BE2C (cell line): ENCODE measurements around the gene FOXL1.

Source experiments
- DNase-seq: peaks from one replicate; pipeline ENCODE4 v3.0.0-alpha.2; 2020
- H3K27me3 ChIP-seq: fragments of 250-450 bp; sonication (Bioruptor Pico); 2 replicates; pipeline ENCODE4 v1.5.1; 2020; ENCODE audit warnings: mild to moderate bottlenecking
- H3K36me3 ChIP-seq: fragments of 250-450 bp; sonication (Bioruptor Pico); 2 replicates; pipeline ENCODE4 v1.5.1; 2020; ENCODE audit warnings: mild to moderate bottlenecking
- H3K4me1 ChIP-seq: fragments of 250-450 bp; sonication (Bioruptor Pico); 2 replicates; pipeline ENCODE4 v1.5.1; 2020
- H3K4me3 ChIP-seq: 2 replicates; pipeline ENCODE4 v1.5.1; 2011; ENCODE audit warnings: low read depth, low read length
- H3K9me3 ChIP-seq: fragments of 250-450 bp; sonication (Bioruptor Pico); 2 replicates; pipeline ENCODE4 v1.5.1; 2020
- CTCF ChIP-seq: IDR thresholded peaks from 2 replicates; pipeline ENCODE4 v1.5.1; 2012; ENCODE audit warnings: mild to moderate bottlenecking, low read depth, low read length

FOXL1 gene

DNA sequence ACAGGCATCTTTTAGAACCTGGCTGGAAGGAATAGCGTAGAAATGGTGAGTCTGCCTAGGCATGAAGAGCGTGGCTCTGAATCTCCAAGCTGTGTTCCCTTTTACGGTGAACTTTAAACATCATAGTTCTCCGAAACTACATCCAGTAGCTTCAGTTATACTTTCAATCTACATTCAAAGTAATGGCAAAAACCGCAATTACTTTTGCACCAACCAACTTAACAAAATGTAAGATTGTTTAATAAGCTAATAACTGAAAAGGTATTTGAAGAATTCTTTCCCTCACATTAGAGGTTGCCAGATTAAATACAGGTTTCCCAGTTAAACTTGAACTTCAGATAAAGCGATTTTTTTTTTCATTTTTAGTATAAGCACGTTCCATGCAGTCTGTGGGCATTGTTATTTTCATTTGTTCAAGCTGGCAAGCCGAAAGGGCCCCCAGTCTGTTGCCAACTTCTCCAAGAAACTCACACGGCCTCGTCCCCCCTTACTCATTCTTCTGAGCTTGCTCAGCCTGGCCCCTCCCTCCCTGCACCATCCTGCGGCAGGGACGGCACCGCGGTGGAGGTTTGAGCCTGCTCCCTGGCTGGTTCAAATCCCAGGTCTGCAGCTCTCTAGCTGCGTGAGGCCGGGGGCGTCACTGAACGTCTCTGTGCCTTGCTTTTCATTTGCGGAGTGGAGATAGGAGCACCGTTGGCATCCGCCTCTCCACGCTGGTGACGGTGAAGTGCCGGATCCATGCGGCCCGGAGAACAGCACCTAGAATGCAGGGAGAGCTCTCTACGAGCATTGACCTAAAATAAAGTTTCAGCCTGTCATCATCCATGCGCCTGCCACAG, 19.8 kb upstream of the FOXL1 start:
- no peak for DNase-seq
- peaks cover 1% of the 10 kb centered on the region; the same call in 1 of the 2 replicates for H3K36me3 ChIP-seq
- no peak for TF ChIP-seq CTCF

GRCh38 chr16:86559802-86560305, 18.5 kb upstream of the FOXL1 start:
- Histone ChIP-seq H3K4me1 (no peaks in the 10 kb centered on the region), H3K36me3 (no peaks in the 10 kb centered on the region), H3K27me3 (peaks cover 25% of the 10 kb centered on the region), H3K4me3 (no peak overlapping the region), H3K9me3 (no peaks in the 10 kb centered on the region)
- DNase-seq, result no peak
- no peak for TF ChIP-seq CTCF

More for the DNA sequence above, 19.8 kb upstream of the FOXL1 start:
- Histone ChIP-seq H3K9me3 (0 out of 2 replicates have a peak, but pooled peaks cover 2% of the 10 kb centered on the region), H3K4me3 (no peak overlapping the region), H3K27me3 (peaks cover 12% of the 10 kb centered on the region), H3K4me1 (no peaks in the 10 kb centered on the region; the same call in 1 of the 2 replicates)

DNA sequence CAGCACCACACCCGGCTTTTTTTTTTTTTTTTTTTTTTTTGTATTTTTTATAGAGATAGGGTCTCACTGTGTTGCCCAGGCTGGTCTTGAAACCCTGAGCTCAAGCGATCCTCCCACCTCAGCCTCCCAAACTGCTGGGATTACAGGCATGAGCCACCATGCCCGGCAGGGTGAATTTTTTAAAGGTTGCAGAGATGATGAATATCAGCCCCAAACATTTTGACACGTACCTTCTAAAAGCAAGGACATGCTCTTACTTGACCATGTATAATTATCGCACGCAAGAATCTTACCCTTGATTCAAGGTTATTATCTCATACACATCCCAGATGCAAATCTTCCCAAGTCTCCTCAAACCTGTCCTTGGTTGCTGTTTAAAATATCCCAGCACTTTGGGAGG, 16.0 kb upstream of the FOXL1 start:
- Histone ChIP-seq H3K36me3 (no peaks in the 10 kb centered on the region), H3K9me3 (no peaks in the 10 kb centered on the region), H3K27me3 (peaks cover 50% of the 10 kb centered on the region), H3K4me1 (no peaks in the 10 kb centered on the region), H3K4me3 (no peak overlapping the region)
- no peak for TF ChIP-seq CTCF
- no peak for DNase-seq

DNA sequence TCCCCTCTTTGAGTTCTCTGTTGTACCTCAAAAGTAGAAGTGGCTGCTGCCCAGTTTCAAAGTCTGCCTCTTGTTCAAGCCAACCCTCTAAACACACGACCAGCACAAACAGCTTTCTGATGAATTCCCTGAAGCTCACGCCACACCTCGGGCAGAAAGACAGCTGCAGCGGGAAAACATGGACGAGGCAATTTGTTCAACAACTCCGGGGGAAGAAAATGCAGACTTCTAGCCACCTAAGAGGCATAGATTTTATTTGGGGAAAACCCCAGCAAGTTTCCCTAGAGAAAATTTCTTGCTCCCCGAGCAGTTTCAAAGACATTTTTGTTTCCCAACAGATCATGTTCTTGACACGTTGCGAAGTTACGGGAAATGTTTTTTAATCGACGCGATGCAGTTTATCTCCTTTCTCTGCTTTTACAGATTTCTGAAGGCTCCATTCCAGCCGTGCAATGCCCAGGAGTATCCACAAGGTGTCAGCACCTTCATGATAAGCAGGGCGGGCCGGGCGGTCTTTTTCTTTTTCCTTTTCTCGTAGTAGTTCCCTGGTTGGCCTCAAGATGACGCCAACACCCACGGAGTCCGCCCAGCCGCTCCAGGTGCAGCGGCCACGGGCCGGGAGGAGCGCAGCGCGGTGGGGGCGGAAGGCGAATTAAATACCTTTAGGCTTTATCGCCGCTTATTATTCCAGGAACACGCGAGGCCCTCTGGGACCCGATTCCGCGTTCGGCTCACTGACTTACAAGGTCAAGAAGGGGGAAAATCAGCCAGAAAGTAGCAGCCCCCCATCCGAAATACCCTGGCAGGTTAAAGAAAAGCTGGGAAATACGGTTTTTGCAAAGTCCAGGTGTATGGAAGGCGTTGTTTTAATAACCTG, 14.6 kb upstream of the FOXL1 start:
- H3K4me3 ChIP-seq, result no peak overlapping the region

GRCh38 chr16:86565181-86565631, 13.1 kb upstream of the FOXL1 start:
- Histone ChIP-seq H3K36me3 (no peaks in the 10 kb centered on the region), H3K27me3 (peaks cover 78% of the 10 kb centered on the region), H3K4me1 (no peaks in the 10 kb centered on the region), H3K4me3 (no peak overlapping the region), H3K9me3 (no peaks in the 10 kb centered on the region)
- TF ChIP-seq CTCF, result no peak
- no peak for DNase-seq

More for the DNA sequence above, 14.6 kb upstream of the FOXL1 start:
- Histone ChIP-seq H3K36me3 (no peaks in the 10 kb centered on the region), H3K9me3 (no peaks in the 10 kb centered on the region), H3K4me1 (no peaks in the 10 kb centered on the region), H3K27me3 (peaks cover 63% of the 10 kb centered on the region)
- DNase-seq, result peak; percentile 85
- peak; percentile 100 for TF ChIP-seq CTCF
